BE2C (cell line): ENCODE measurements around the gene CFAP97.

Experiments used
- DNase-seq: peaks from one replicate; pipeline ENCODE4 v3.0.0-alpha.2; 2020
- H3K27me3 ChIP-seq: fragments of 250-450 bp; sonication (Bioruptor Pico); 2 replicates; pipeline ENCODE4 v1.5.1; 2020; ENCODE audit warnings: mild to moderate bottlenecking
- H3K36me3 ChIP-seq: fragments of 250-450 bp; sonication (Bioruptor Pico); 2 replicates; pipeline ENCODE4 v1.5.1; 2020; ENCODE audit warnings: mild to moderate bottlenecking
- H3K4me1 ChIP-seq: fragments of 250-450 bp; sonication (Bioruptor Pico); 2 replicates; pipeline ENCODE4 v1.5.1; 2020
- H3K4me3 ChIP-seq: 2 replicates; pipeline ENCODE4 v1.5.1; 2011; ENCODE audit warnings: low read depth, low read length
- H3K9me3 ChIP-seq: fragments of 250-450 bp; sonication (Bioruptor Pico); 2 replicates; pipeline ENCODE4 v1.5.1; 2020
- TF ChIP-seq, protein P1 (sequence below): IDR thresholded peaks from 2 replicates; pipeline ENCODE4 v1.5.1; 2012; ENCODE audit warnings: mild to moderate bottlenecking, low read depth, low read length

Gene CFAP97

DNA sequence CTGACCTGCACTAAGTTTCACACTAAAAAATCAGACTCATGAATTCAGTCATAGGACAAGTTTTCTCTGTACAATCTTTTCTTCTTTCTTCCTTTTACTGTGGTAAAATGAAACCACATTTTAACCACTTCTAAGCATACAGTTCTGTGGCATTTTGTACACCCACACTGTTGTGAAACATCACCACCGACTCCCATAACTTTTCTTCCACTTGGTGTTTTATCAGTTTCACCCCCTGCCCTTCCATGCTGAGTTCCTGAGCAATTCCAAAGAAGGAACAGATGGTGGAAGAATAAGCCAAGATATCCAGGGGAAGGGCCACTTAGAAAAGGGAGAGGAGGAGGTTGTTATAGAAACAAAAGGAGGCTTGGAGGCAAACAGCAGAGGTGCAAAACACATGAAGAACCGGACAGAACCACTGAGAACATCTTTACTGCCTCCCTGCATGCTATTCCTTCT, 38.2 kb downstream of the CFAP97 start:
- Histone ChIP-seq H3K4me3 (no peak overlapping the region), H3K36me3 (peaks cover 12% of the 10 kb centered on the region), H3K27me3 (no peaks in the 10 kb centered on the region), H3K9me3 (no peaks in the 10 kb centered on the region; the same call in 1 of the 2 replicates), H3K4me1 (no peaks in the 10 kb centered on the region)
- DNase-seq: no peak
- TF ChIP-seq, protein P1, sequence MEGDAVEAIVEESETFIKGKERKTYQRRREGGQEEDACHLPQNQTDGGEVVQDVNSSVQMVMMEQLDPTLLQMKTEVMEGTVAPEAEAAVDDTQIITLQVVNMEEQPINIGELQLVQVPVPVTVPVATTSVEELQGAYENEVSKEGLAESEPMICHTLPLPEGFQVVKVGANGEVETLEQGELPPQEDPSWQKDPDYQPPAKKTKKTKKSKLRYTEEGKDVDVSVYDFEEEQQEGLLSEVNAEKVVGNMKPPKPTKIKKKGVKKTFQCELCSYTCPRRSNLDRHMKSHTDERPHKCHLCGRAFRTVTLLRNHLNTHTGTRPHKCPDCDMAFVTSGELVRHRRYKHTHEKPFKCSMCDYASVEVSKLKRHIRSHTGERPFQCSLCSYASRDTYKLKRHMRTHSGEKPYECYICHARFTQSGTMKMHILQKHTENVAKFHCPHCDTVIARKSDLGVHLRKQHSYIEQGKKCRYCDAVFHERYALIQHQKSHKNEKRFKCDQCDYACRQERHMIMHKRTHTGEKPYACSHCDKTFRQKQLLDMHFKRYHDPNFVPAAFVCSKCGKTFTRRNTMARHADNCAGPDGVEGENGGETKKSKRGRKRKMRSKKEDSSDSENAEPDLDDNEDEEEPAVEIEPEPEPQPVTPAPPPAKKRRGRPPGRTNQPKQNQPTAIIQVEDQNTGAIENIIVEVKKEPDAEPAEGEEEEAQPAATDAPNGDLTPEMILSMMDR: no peak

DNA sequence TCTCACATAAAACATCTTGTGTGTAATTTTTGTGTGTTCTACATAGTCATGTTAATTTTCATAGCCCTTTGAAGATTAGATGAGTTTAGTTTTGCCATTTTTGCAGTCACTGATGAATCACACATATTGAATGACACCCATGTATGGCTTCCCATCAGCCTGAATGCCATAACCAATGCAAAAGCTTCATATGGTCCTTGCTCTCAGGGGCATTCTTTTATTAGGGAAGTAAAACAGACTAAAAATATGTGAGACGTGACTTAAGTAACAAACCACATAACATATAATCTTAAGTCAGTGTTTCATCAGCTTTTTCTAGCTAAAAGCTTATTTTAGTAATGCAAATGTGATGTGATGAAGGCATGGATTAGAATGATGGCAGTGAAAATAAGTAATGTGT, 52.5 kb downstream of the CFAP97 start:
- DNase-seq: no peak
- Histone ChIP-seq H3K27me3 (no peaks in the 10 kb centered on the region), H3K4me1 (peaks cover 10% of the 10 kb centered on the region), H3K36me3 (peaks cover 20% of the 10 kb centered on the region; the same call in 1 of the 2 replicates), H3K9me3 (no peaks in the 10 kb centered on the region), H3K4me3 (no peak overlapping the region)
- TF ChIP-seq, protein P1: no peak

DNA sequence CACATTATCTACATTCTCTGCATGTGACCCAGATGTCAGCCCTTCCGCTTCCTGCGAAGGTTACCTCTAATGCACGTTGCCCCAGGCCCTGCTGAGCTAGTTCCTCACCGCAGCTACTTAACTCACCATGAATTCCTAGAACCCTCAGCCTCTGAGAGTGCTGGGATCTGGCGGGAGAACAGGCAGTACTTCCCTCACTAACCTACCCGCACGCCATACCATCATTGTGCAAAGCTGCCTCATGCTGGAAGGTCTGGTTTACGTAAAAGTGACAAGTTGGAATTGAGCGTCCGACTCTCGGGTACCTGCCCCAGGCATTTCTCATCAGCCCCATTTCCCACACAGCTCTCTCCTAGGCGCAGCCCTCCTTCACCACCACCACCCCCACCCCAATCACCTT, 54.4 kb downstream of the CFAP97 start:
- Histone ChIP-seq H3K27me3 (no peaks in the 10 kb centered on the region), H3K36me3 (peaks cover 19% of the 10 kb centered on the region; the same call in 1 of the 2 replicates), H3K4me3 (no peak overlapping the region), H3K4me1 (peaks cover 10% of the 10 kb centered on the region), H3K9me3 (no peaks in the 10 kb centered on the region)
- peak; percentile 52 for DNase-seq
- TF ChIP-seq, protein P1: no peak

GRCh38 chr4:185145572-185145971, 58.2 kb downstream of the CFAP97 start:
- DNase-seq: peak; percentile 25
- peaks cover 13% of the 10 kb centered on the region; the same call in 1 of the 2 replicates for H3K36me3 ChIP-seq

DNA sequence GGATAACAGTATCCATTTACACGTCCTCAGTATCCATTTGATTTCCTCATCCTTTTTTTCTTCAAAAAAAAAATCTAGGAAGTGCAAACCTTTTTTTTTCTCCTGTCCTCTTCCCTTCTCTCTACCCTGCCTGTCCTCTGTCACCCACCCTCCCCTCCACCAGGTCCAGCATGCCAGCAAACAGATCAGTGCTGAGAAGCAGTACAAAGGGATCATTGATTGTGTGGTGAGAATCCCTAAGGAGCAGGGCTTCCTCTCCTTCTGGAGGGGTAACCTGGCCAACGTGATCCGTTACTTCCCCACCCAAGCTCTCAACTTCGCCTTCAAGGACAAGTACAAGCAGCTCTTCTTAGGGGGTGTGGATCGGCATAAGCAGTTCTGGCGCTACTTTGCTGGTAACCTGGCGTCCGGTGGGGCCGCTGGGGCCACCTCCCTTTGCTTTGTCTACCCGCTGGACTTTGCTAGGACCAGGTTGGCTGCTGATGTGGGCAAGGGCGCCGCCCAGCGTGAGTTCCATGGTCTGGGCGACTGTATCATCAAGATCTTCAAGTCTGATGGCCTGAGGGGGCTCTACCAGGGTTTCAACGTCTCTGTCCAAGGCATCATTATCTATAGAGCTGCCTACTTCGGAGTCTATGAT, 59.1 kb downstream of the CFAP97 start:
- H3K36me3 ChIP-seq: 0 out of 2 replicates have a peak, but pooled peaks cover 10% of the 10 kb centered on the region
- H3K4me3 ChIP-seq: no peak overlapping the region
- H3K27me3 ChIP-seq: no peaks in the 10 kb centered on the region
- TF ChIP-seq, protein P1: no peak
- DNase-seq: no peak
- H3K9me3 ChIP-seq: no peaks in the 10 kb centered on the region
- H3K4me1 ChIP-seq: peaks cover 9% of the 10 kb centered on the region

More at GRCh38 chr4:185145572-185145971, 58.2 kb downstream of the CFAP97 start:
- H3K4me1 ChIP-seq: peaks cover 10% of the 10 kb centered on the region
- H3K27me3 ChIP-seq: no peaks in the 10 kb centered on the region
- H3K4me3 ChIP-seq: no peak overlapping the region
- H3K9me3 ChIP-seq: no peaks in the 10 kb centered on the region
- TF ChIP-seq, protein P1: no peak

DNA sequence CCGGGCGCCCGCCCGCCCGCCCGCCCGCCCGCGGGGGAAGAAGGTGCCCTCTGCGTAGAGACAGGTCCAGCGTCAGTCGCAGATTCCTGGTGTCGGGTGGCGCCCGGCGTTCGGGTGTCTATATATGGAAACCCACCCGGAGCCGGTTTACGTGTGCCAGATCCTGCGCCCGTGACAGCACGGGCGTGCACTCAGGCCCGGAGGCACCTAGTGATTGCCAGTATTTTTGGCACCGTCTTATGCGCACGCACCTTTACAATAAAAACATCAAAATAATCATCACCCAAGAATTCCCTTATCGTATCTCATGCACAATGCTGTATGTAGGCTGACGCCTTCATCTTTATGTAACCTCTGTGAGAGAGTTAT, 60.2 kb downstream of the CFAP97 start:
- Histone ChIP-seq H3K36me3 (0 out of 2 replicates have a peak, but pooled peaks cover 4% of the 10 kb centered on the region), H3K27me3 (no peaks in the 10 kb centered on the region), H3K4me1 (no peaks in the 10 kb centered on the region), H3K9me3 (no peaks in the 10 kb centered on the region), H3K4me3 (peak overlapping the region; percentile 75)
- TF ChIP-seq, protein P1: no peak
- DNase-seq: peak; percentile 52
